GM21825 (cell line): Measurements from ENCODE around the gene ATP6V1G1.
A peak's percentile ranks its signal among the peaks of the same experiment; 100 is the strongest.

ENCODE experiments used
- ATAC-seq: cut with Tn5 transposase; IDR thresholded peaks from one replicate; pipeline ENCODE4 v1.9.1; 2021; ENCODE audit warnings: mild to moderate bottlenecking, moderate library complexity; ENCODE audit not compliant: unreplicated experiment

The ATP6V1G1 gene, protein sequence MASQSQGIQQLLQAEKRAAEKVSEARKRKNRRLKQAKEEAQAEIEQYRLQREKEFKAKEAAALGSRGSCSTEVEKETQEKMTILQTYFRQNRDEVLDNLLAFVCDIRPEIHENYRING

DNA sequence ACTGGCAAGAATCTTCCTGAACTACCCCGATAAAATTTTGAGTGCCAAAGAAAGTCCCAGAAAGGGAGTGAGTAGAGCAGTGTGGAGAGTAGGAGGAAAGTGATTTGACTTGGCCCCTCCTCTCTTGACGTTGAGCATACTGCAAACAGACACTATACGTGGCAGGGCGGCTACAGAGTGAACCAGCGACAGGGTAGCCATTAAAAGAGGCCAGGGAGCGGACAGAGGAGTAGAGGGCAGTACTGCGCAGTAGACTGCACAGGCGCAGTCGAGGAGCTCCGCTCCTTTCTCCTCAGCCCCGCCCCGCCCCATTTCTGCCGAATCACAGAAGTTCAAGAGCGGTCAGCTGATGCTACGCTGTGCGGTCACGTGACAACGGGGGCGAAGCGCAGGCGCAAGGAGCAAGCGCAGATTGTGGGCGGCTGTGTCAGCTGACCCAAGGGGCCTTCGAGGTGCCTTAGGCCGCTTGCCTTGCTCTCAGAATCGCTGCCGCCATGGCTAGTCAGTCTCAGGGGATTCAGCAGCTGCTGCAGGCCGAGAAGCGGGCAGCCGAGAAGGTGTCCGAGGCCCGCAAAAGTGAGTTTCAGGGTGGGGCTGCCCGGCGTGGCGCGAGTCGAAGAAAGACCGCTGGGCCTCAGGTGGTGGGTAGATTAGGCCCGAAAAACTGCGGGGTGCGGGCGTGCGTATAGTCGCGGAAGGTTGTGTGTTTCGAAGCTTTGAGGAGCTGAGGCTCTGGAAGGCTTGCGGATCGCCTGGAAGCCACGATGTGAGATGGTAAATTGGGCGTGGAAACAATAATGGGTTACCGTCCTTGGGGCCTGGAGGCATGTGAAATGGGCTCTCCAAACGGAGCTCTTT lies at the start of gene ATP6V1G1:
Gene ATP6V1G1, plus strand, starts transcription at position 425 of the 858 bp plus-strand sequence. Its CDS starts 70 bp downstream, at position 495.
- ATAC-seq = peak; percentile 89

- ATAC-seq = no peak
Observed at GRCh38 chr9:114538241-114538640, 49.3 kb upstream of the ATP6V1G1 start.

- no peak for ATAC-seq
Observed at GRCh38 chr9:114539701-114540380, 47.7 kb upstream of the ATP6V1G1 start.

DNA sequence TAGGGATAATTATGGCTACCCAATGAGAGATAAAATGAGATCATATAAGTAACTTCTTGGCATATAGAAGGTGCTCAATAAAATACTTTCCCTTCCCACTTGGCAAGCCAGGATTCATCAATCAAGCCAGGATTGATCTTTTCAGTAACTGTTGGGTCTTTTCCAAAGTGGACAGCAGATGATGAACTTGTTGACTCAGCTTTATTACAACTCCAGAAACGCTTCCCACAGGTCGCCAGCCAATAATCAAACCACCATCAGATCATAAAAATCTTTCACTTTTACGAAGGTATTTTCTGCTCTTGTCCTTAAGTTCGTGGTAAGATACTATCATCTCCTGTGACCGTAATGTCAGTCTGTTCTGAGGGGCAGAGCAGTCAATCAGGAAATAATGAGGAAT lies 42.5 kb upstream of the ATP6V1G1 start:
- no peak for ATAC-seq

GRCh38 chr9:114546851-114547250 lies 40.7 kb upstream of the ATP6V1G1 start:
- no peak for ATAC-seq

DNA sequence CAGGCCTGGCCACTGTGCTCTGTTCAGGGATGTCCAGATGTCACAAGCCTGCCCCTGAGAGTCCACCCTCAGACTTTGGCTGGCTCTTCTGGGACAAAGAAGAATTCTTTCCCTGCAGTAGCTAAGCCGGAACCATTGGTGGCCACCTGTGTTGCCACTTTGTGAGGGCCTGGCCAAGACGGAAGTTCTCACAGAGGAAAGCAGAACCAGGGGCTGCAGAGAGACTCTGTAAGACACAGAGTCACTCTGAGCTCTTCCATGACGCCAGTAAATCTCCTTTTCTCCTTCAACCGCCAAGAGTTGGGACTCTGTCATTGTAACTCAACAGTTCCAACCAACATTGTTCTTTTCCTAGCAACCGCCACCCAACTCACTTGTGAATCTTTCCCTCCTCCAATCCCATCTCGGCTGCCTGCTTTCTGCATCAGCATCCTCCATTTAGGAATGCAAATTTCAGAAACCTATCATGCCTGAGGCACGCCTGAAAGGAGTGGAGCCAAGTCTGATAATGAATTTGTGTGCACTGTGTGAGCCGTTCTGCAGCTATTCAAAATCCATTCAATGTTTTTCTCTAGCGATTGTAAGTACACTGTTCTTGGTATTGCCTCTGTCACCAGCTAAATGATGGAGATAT lies 37.8 kb upstream of the ATP6V1G1 start:
- no peak for ATAC-seq

DNA sequence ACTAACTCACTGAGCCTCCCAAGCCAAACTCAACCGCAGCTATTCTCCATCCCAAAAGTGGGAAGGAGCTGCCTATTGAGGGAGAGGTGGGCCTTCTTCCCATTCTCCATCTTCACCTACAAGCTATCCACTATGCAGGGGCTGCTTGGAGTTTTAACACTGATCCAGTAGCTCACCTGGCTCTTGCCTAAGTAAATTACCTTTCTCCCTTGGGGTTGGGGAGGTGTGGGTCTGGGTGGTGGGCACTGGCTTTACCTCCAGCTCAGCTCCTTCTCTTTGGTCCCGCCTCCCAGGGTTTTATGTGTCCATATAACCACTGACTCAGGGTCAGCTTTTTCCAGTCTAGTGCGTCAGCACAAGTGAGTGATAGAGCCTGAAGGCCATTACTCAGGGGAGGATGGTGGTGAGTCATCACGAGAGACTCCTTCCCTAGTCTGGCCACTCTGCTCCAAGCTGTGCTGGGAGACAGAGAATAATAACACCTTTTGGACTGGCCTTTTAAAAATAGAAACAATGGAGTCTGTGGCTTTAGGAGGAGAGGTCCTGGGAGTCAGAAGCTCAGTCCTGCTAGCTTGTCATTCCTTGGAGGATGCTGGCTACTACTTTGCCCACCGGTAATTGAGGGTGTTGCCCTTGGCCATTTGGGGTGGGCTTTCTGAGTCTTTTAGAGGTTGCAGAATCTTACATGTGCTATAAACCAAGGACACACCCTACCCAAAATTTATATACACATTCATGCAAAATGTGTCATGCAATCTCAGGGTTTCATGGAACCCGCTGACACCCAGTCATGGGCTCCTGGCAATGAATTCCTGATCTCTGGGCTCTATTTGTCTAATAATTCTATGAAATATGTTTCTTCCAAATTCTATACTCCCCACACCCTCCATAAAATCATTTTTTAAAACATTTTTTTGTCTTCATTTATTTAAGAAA lies 35.6 kb upstream of the ATP6V1G1 start:
- no peak for ATAC-seq

- ATAC-seq = no peak
Observed at GRCh38 chr9:114552706-114553105, 34.9 kb upstream of the ATP6V1G1 start.

DNA sequence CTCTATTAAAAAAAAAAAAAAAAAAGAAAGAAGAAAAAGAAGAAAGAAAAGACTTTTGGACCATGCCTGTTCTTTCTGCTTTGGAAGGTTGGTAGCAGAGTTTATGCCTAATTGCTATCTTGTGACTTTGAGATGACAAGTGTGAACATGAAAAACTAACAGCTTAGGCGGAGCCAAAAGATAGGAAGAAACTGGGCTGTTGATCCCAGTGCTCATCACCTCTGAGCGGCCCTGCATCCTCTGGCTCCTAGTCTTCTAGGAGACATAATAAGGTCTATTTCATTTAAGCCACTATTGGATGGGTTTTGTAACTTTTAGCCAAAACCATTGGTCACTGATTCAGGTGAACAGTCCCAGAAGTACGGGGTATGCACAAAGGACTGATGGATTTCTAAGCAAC lies 34.4 kb upstream of the ATP6V1G1 start:
- ATAC-seq = no peak

DNA sequence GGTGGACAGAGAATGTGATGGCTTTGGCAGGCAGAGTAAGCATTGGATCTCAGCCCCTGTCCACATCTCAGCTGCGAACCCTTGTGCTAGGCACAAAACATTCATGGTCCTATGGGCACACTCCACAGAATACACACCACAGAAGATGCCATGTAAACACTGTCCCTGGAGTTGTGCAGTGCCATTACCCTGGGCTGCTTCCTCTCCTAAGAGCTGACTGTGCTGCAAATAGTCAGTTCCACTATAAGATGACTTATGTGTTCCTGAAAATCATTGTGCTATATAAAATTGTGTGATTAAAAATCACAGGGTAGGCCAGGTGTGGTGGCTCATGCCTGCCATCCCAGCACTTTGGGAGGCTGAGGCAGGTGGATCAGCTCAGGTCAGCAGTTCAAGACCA lies 31.9 kb upstream of the ATP6V1G1 start:
- ATAC-seq = no peak

- no peak for ATAC-seq
Observed at GRCh38 chr9:114558027-114558675, 29.4 kb upstream of the ATP6V1G1 start.

GRCh38 chr9:114559830-114560513 lies 27.6 kb upstream of the ATP6V1G1 start:
- ATAC-seq = no peak

GRCh38 chr9:114560956-114561355 lies 26.6 kb upstream of the ATP6V1G1 start:
- no peak for ATAC-seq

- no peak for ATAC-seq
Observed at GRCh38 chr9:114561771-114562170, 25.8 kb upstream of the ATP6V1G1 start.

DNA sequence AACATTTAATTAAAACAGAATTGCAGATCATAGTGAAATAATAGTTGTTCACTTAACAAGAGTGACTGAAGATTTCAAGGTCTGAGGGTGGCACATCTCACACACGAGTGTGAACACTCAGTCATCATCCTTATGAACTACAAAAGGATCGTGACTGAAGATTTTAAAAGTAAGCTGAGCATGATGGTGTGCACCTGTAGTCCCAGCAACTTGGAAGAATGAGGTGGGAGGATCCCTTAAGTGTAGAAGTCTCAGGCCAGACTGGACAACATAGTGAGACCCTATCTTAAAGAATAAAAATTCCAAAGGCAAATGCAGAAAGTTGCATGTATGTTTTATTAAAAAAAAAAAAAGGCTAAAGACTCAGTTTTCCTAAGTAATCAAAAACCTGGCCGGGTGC lies 22.4 kb upstream of the ATP6V1G1 start:
- no peak for ATAC-seq

- no peak for ATAC-seq
Observed at GRCh38 chr9:114570742-114571141, 16.8 kb upstream of the ATP6V1G1 start.

DNA sequence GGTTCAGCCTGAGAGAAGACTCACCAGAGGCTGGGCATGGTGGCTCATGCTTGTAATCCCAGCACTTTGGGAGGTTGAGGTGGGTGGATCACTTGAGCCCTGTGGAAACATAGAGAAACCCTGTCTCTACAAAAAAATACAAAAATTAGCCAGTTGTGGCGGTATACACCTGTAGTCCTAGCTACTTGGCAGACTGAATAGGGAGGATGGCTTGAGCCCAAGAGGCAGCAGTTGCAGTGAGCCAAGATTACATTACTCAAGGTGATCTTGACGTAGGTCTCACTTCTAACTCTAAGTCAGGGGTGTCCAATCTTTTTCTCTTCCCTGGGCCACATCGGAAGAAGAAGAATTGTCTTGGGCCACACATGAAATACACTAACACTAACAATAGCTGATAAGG lies 16.2 kb upstream of the ATP6V1G1 start:
- no peak for ATAC-seq

GRCh38 chr9:114572199-114572598 lies 15.4 kb upstream of the ATP6V1G1 start:
- ATAC-seq = no peak

DNA sequence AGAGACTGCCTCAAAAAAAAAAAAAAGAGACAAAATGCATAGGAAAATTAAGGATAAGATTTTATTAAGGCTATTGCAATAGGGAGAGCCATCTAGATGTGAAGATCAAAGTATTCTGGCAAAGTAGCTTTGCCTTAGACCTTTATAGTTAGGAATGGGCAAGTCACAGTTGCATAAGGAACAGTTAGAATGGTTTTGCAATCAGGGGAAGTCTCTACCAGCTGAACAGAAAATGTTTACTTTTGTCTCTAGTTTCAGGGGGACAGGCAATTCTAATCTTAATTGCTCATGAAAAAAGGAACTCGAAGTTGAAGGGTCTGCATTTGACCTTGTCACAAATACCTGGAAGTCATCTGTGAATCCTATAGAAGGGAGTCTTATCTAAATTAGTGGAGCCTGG lies 13.1 kb upstream of the ATP6V1G1 start:
- ATAC-seq = no peak
